ENCODE data around the gene DBR1.

GRCh38 chr3:138197058-138197457, 22.3 kb upstream of the DBR1 start:
- TF ChIP-seq, protein P1, sequence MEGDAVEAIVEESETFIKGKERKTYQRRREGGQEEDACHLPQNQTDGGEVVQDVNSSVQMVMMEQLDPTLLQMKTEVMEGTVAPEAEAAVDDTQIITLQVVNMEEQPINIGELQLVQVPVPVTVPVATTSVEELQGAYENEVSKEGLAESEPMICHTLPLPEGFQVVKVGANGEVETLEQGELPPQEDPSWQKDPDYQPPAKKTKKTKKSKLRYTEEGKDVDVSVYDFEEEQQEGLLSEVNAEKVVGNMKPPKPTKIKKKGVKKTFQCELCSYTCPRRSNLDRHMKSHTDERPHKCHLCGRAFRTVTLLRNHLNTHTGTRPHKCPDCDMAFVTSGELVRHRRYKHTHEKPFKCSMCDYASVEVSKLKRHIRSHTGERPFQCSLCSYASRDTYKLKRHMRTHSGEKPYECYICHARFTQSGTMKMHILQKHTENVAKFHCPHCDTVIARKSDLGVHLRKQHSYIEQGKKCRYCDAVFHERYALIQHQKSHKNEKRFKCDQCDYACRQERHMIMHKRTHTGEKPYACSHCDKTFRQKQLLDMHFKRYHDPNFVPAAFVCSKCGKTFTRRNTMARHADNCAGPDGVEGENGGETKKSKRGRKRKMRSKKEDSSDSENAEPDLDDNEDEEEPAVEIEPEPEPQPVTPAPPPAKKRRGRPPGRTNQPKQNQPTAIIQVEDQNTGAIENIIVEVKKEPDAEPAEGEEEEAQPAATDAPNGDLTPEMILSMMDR (IDR thresholded peaks at IDR 0.05): no peak
- no peak for TF ChIP-seq POLR2A (IDR thresholded peaks at IDR 0.05)

All from transverse colon (tissue), 3 donors.